Cardiac septum (tissue), 1 donor: ENCODE data around the gene RAP2B. TPM values are rescaled to one million over a fixed set of nuclear protein-coding genes. Genes with fewer than 3 reads are reported as not detected.
"Not testable (repeated sequence)": the region's sequence is repeated elsewhere in the genome, so short reads cannot be mapped to it uniquely, and the experiment has no call there.

Experiments used
- DNase-seq: peaks from one replicate; pipeline ENCODE4 v3.0.0-alpha.2; 2020; ENCODE audit warnings: low spot score
- intact Hi-C: fragments of 100-400 bp; cut with DNase I; formaldehyde crosslinking; loops from one replicate; pipeline ENCODE4 v1.14.0; 2022
- total RNA-seq: library from RNA; stranded (reverse); fragmentation: NEBNext Ultra II Directional; extraction: Animal tissue kit (Norgen Biotek cat#: 25700); gene quantifications from one replicate; pipeline ENCODE4 v1.2.1, GENCODE V29; 2021
- donor health status: DM: no; HTN: no; CAD: no.

RAP2B gene
- total RNA-seq, 1 donor from 2014 or later: 4.7 TPM

- intact Hi-C loops: no loop called here
- DNase-seq: no peak
Observed at GRCh38 chr3:153180860-153181372, 18.9 kb downstream of the RAP2B start.

GRCh38 chr3:153182501-153183293 is 20.7 kb downstream of the RAP2B start:
- intact Hi-C loops: no loop called here

GRCh38 chr3:153190923-153191322 is 28.9 kb downstream of the RAP2B start:
- DNase-seq: no peak
- intact Hi-C loops: no loop called here

More at GRCh38 chr3:153182501-153183293, 20.7 kb downstream of the RAP2B start:
- no peak for DNase-seq

- no peak for DNase-seq
- intact Hi-C loops: no loop called here
Observed at GRCh38 chr3:153192327-153192726, 30.3 kb downstream of the RAP2B start.

GRCh38 chr3:153193786-153194476 is 31.9 kb downstream of the RAP2B start:
- DNase-seq, intact Hi-C loops: not testable (repeated sequence)

- DNase-seq: no peak
- intact Hi-C loops: no loop called here
Observed at GRCh38 chr3:153195349-153195879, 33.4 kb downstream of the RAP2B start.

GRCh38 chr3:153209596-153209995 is 47.6 kb downstream of the RAP2B start:
- intact Hi-C loops: no loop called here

GRCh38 chr3:153210146-153210545 is 48.1 kb downstream of the RAP2B start:
- no peak for DNase-seq
- intact Hi-C loops: no loop called here

More at GRCh38 chr3:153209596-153209995, 47.6 kb downstream of the RAP2B start:
- peak; percentile 85 for DNase-seq

- DNase-seq: no peak
- intact Hi-C loops: no loop called here
Observed at GRCh38 chr3:153210660-153211059, 48.6 kb downstream of the RAP2B start.

GRCh38 chr3:153215497-153215896 is 53.5 kb downstream of the RAP2B start:
- DNase-seq: no peak
- intact Hi-C loops: no loop called here

GRCh38 chr3:153215966-153216365 is 53.9 kb downstream of the RAP2B start:
- intact Hi-C loops: no loop called here

GRCh38 chr3:153216928-153217327 is 54.9 kb downstream of the RAP2B start:
- DNase-seq: no peak
- intact Hi-C loops: no loop called here

More at GRCh38 chr3:153215966-153216365, 53.9 kb downstream of the RAP2B start:
- DNase-seq: no peak

- intact Hi-C loops: no loop called here
- no peak for DNase-seq
Observed at GRCh38 chr3:153219146-153219545, 57.1 kb downstream of the RAP2B start.
